Lower leg skin (tissue), 4 donors: Measurements from ENCODE around the gene NUDC. TPM values are rescaled to one million over a fixed set of nuclear protein-coding genes. Genes with fewer than 3 reads are reported as not detected.

Source experiments
- DNase-seq, 2 donors: peaks; one replicate each; pipeline ENCODE4 v3.0.0-alpha.2; 2019; ENCODE audit warnings: low spot score in 2 of 2
- H3K4me3 ChIP-seq: fragments of 200-600 bp; sonication (generic); 2 replicates; pipeline ENCODE4 v1.5.1; 2017; ENCODE audit warnings: mild to moderate bottlenecking, low read depth; ENCODE audit not compliant: poor library complexity, severe bottlenecking
- CTCF ChIP-seq, 3 donors: fragments of 450-650 bp; IDR thresholded peaks; one replicate each; pipeline ENCODE4 v1.5.1; 2016; ENCODE audit warnings: antibody characterized with exemption in 3 of 3, mild to moderate bottlenecking in 3 of 3, moderate library complexity in 2 of 3
- POLR2A ChIP-seq, 2 donors: fragments of 450-650 bp; IDR thresholded peaks; one replicate each; pipeline ENCODE4 v1.6.1; 2016 to 2017; ENCODE audit warnings: antibody characterized with exemption in 2 of 2, mild to moderate bottlenecking in 1 of 2, moderate library complexity in 1 of 2
- WGBS, 2 donors: methylation state at CpG; one replicate each; pipeline ENCODE4 v1.1.5; 2018; 5-methylcytosine and 5-hydroxymethylcytosine counted together
- intact Hi-C: fragments of 100-400 bp; cut with DNase I; formaldehyde crosslinking; loops from one replicate; pipeline ENCODE4 v1.15.0; 2023; ENCODE audit warnings: low total_unique reads
- total RNA-seq, 4 donors: library from RNA; depleted of rRNA; stranded (reverse); fragments of >200 nt; gene quantifications; one replicate each; pipeline ENCODE4 v1.1.0, GENCODE V29; 2016

NUDC gene
- total RNA-seq, 4 donors from 2014 or later, result 37.0 to 50.4 (median 39.7) TPM

GRCh38 chr1:26951216-26951615 lies 29.7 kb downstream of the NUDC start:
- TF ChIP-seq CTCF (IDR thresholded peaks at IDR 0.05) (no peak), POLR2A (IDR thresholded peaks at IDR 0.05) (no peak)
- no peak for DNase-seq
- 92 to 96% methylated on average over 9 to 14 of the region's 14 CpGs for WGBS, 2 donors
- no peak overlapping the region for H3K4me3 ChIP-seq
- intact Hi-C loops, result no loop called here

GRCh38 chr1:26951821-26952497 lies 30.4 kb downstream of the NUDC start:
- no peak for DNase-seq
- WGBS, 2 donors, result 85 to 89% methylated on average over 12 to 24 of the region's 24 CpGs
- intact Hi-C loops, result no loop called here
- no peak for TF ChIP-seq CTCF (IDR thresholded peaks at IDR 0.05)
- TF ChIP-seq POLR2A (IDR thresholded peaks at IDR 0.05), result no peak
- H3K4me3 ChIP-seq, result no peak overlapping the region

GRCh38 chr1:26953374-26953773 lies 31.8 kb downstream of the NUDC start:
- intact Hi-C loops, result no loop called here
- H3K4me3 ChIP-seq, result no peak overlapping the region

GRCh38 chr1:26956321-26956720 lies 34.8 kb downstream of the NUDC start:
- no peak overlapping the region for H3K4me3 ChIP-seq
- no peak for DNase-seq
- 77 to 79% methylated on average over 3 of the region's 3 CpGs for WGBS, 2 donors
- no peak for TF ChIP-seq POLR2A (IDR thresholded peaks at IDR 0.05)
- TF ChIP-seq CTCF (IDR thresholded peaks at IDR 0.05), result no peak
- intact Hi-C loops, result no loop called here

More at GRCh38 chr1:26953374-26953773, 31.8 kb downstream of the NUDC start:
- no peak for DNase-seq
- 93 to 97% methylated on average over 5 of the region's 5 CpGs for WGBS, 2 donors
- TF ChIP-seq POLR2A (IDR thresholded peaks at IDR 0.05), result no peak
- TF ChIP-seq CTCF (IDR thresholded peaks at IDR 0.05), result no peak

- DNase-seq, result no peak
- intact Hi-C loops, result no loop called here
- no peak for TF ChIP-seq POLR2A (IDR thresholded peaks at IDR 0.05)
- no peak for TF ChIP-seq CTCF (IDR thresholded peaks at IDR 0.05)
- 77 to 92% methylated on average over 3 of the region's 3 CpGs for WGBS, 2 donors
- H3K4me3 ChIP-seq, result no peak overlapping the region
These were observed 35.8 kb downstream of the NUDC start for GRCh38 chr1:26957306-26957705.

GRCh38 chr1:26959270-26959669 lies 37.7 kb downstream of the NUDC start:
- intact Hi-C loops, result no loop called here
- 16 to 21% methylated on average over 13 of the region's 13 CpGs for WGBS, 2 donors
- peak overlapping the region; percentile 47 for H3K4me3 ChIP-seq
- TF ChIP-seq CTCF (IDR thresholded peaks at IDR 0.05) (no peak), POLR2A (IDR thresholded peaks at IDR 0.05) (no peak)
- no peak for DNase-seq
